Jurkat, Clone E6-1 (cell line): ENCODE results near the gene STXBP3.
A peak's percentile ranks its signal among the peaks of the same experiment; 100 is the strongest.
"Not testable (repeated sequence)": the region's sequence is repeated elsewhere in the genome, so short reads cannot be mapped to it uniquely, and the experiment has no call there.

Experiments used
- DNase-seq: peaks from one replicate; pipeline ENCODE4 v3.0.0-alpha.2; 2011; ENCODE audit warnings: low read depth, low spot score
- H3K4me3 ChIP-seq: 2 replicates; pipeline ENCODE4 v1.5.1; 2011; ENCODE audit warnings: mild to moderate bottlenecking, low read length, control low read depth, moderate library complexity

The STXBP3 gene

DNA sequence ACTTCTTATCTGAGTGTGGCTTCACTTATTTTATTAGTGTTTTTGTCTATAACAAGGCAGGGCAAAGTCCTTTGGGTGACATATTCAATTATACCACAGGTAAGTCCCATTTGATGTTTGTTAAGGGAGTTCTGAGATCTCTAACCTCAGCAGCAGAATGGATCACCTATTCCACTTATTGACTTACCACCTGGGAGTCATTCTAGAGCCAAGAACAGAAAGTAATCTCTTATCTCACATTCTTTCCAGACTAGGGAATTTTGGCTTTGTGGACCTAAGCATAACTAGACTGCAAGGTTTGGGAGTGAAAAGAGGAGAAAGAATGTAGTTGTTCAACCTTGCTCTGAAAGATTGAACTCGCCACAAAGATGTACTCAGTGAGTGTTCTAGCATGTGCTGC, 20.6 kb upstream of the STXBP3 start:
- no peak for DNase-seq
- H3K4me3 ChIP-seq = no peak overlapping the region

DNA sequence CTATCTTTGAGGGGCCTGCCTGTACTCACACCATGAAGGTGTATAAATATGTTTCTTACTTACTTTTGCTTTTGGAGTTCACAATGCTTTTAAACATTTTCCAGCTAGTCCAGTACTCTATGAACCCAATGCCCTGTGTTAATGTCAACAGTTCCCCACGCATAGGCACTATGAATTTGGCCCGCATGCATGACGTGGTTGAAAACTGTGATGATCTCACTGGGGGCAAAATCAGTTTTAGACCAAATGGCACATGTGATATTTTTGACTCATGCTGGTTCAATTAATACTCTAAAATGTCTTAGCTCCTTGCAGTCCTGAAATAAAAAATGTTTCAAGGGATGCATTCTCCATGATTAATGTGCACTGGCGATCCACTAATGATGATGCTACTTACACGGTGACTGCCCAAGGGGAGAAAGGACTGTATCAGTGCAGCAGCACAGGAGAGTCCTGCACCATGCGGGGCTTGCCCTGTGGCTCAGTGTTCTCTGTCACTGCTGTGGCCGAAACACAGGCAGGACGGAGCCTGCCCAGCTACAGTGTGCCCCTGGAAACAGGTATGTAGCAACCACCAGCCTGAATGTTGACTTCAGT, 18.0 kb upstream of the STXBP3 start:
- DNase-seq = no peak

DNA sequence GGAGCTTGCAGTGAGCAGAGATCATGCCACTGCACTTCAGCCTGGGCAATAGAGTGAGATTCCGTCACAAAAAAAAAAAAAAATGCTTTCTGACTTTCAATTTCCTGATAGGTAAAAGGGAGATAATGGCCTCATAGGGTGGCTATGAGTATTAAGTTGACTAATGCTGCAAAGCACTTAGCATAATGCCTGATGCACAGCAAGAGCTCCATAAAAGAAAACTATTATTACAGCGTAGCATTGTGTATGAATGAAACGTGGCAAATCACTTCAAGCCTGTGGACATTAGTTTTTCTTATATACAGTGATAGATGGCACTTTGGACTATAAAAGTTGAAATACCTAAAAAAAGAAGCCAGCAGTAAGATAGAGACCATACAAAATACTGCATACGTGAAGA, 17.0 kb upstream of the STXBP3 start:
- no peak for DNase-seq
- H3K4me3 ChIP-seq = no peak overlapping the region

More for the DNA sequence above, 18.0 kb upstream of the STXBP3 start:
- H3K4me3 ChIP-seq = no peak overlapping the region

DNA sequence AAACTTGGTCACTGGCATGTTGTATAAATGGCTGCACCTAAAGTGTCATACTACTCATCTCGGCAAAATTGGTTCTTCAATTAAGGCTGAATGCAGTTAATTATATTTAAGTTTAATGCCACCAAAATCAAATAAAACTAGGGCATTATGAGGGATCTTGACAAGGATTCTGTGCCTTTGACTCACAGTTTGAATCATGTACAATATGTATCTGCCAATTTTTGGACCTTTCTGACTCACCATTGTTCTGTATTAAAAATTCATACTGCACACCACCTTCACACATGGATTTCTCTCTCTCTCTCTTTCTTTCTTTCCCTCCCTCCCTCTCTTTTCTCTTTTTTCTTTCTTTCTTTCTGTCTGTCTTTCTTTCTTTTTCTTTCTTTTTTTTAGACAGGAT, 14.1 kb upstream of the STXBP3 start:
- DNase-seq = no peak
- no peak overlapping the region for H3K4me3 ChIP-seq

DNA sequence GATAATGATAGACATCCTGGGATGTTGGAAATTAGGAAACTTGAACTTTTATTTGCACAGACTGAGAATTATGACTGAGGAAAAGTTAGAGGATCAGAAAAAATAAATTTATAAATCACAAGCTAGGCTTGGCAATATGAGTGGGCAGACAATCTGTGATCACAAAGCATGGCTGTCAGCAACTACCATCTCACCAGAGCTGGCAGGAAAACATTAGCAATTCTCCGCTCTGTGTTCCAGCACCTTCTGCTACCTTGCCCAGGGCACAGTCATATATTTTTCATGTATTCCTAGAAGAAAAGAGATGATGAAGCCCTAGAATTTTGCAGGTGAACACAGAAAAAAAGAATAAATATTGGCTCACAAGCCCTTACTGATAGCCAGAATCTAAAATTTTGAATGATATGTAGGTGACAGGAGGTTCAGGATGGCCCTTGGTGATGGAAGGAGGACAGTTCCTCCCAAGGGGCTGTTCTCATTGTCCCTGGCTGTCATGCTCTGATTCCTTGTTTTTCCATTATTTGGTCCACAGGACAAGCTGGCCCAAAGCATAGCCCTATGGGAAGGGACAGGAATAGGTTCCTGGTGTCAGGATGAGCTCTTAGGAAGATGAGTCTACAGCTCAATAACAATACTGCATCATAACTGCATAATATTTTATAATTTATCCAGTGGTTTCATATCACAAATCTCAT, 12.2 kb upstream of the STXBP3 start:
- no peak for DNase-seq
- H3K4me3 ChIP-seq = no peak overlapping the region

DNA sequence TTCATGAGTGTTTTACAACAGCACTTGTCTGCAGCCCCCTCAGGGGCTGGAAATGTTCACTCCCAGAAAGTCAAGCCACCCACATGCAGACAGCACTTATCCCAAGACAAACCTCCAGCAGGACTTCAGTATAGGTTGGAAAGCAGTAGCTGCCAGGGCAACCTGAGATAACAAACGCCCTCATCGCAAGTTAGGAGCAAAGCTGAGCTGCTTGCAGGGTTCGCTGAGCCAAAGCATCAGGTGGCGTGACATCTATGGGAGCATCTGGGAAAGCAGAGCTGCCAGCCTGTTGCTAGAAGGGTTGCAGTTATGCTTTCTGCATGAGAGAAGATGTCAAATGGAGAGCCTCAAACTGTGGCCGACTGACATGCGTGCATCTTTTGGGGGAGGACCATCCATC, 4.2 kb upstream of the STXBP3 start:
- no peak for DNase-seq
- H3K4me3 ChIP-seq = no peak overlapping the region

DNA sequence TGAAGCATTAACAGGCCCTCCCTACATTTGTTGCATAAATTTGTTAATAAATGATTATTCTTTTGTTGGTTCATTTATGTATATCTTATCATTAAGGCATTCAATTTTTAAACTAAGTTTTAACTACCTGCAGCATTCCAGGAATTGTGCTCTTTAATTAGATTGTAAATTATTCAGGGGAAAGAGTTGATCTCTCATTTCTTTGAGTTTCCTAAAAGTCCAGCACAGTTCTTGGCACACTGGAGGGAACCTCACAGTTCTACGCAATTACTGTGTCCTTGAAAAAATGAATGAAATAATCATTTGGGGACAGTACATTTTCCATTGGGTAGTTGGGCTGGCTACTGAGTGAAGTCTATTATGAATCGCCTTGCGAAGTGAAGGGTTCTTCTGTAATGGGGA, 493 bp upstream of the STXBP3 start:
- H3K4me3 ChIP-seq = no peak overlapping the region
- no peak for DNase-seq

DNA sequence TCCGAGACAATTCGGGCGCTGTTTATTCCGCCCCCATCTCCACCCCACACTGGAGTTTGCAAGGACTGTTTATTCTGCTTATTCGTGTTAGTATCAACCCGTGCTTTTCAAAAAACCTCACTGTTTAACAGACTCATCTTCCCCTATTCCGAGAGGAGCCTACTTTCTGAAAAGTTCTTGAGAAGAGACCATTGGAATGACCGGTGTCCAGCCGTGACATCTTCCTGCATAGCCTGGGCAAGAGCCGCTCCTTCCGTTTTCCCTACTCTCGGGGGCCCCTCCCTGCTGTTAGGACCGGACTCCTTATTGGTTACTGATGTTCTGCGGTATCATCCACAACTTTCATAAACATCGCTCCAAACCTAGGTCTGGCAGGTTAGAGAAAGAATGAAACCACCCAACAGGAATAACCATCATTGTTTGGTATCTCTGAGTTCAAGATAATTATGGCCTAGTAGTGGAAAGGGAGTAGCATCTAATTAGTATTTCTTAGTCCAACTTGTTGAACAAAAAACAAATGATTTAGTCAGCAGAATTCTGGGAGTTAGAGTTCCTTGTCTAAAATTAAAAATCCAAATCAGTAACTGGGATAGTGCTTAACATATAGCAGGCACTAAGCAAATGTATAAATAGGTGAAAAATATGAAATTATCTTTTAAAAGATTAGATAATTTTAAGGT, 837 bp downstream of the STXBP3 start:
- peak overlapping the region; percentile 85 for H3K4me3 ChIP-seq
- DNase-seq = peak; percentile 37

DNA sequence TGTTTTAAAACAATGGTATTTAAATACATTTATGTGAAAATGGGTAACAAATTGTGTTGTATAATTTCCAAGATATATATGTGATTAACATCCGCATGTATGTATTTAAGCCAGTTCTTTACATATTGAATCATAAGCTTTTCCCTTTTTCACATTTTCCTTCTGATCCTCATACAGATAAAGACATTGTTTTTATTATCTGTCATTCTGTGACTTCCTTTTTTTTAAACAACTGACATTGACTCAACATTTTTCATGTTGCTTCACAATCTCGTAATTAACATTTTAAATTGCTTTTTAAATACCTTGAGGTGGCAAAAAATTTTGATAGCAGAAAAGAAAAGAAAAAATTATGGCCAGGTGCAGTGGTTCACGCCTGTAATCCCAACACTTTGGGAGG, 1.4 kb downstream of the STXBP3 start:
- DNase-seq = no peak
- H3K4me3 ChIP-seq = no peak overlapping the region

DNA sequence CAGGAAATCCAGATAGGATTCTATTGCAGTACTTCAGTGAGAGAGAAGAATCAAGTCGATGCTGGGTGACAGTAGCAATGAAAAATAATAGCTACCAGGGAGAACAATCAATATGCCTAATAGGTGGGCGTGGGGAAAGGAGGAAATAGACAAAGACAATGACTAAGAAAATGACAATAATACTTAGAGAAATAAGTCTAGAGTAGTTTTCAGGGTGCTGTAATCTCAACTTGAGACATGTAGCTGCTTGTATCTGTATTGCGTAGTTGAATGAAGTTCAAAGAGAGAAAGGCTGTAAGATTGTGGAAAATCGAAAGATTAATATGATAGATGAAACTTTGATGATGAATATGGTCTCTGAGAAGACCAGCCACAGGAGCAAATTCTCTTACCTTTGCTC, 2.6 kb downstream of the STXBP3 start:
- H3K4me3 ChIP-seq = no peak overlapping the region
- no peak for DNase-seq

DNA sequence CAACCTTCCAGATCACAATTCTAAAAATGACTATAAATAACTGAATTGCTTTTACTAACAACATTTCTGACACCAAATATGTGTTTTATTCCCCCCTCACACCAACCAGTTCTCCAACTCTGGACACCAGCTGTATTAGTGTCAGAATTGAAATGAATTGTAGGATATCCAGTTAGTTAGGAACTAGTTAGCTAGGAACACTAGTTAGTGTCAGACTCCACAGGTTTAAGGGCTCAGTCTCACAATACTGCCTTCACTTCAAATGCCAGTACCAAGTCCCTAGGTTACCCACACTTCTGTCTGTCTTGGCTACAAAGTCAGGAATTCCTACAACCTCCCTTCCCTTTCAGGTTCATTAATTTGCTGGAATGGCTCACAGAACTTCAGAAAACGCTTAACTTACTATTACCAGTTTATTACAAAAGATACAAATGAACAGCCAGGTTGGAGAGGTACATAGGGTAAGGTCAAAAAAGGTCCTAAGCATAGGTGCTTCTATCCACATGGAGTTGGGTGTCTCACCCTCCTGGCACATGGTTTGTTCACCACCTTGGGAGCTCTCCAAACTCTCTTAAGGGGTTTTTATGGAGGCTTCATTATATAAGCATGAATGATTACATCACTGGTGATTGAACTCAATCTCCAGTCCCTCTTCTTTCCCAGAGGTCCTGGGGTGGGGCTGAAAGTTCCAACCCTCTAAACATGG, 4.2 kb downstream of the STXBP3 start:
- no peak overlapping the region for H3K4me3 ChIP-seq
- DNase-seq = no peak

DNA sequence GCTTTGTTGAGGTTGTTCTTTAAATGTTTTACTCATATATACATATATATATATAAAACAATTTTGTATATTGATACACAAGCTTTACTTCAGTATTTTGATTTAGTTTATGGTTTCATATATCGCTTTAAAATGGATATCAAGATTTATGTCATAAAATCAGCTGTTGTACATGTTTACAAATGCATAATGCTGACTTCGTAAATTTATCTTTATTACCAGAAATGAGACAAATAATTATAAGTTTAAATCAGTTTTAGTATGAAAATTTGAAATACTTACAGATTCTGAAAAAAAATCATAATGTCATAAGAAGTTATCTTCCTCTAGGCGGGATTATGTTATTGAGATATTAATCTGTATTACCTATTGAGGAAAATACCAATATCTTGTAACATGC, 6.9 kb downstream of the STXBP3 start:
- no peak overlapping the region for H3K4me3 ChIP-seq
- DNase-seq = no peak

DNA sequence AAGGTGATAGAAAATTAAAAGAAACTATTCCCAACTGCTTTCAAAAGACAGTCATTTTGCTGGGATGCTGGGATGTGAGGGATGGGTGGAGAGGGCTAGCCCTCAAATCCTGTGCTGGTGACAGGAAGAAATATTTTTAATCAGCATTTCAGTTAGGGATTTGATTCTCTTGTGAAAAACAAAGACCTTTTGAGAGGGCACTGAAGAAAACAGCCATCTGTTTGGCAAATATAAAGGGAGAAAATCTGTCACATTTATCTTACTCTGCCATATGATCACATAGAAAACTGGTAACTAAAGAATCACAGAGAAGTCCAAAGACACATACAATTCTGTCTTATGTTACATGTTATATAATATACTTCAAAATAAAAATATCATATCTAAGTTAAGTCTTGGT, 12.3 kb downstream of the STXBP3 start:
- H3K4me3 ChIP-seq = no peak overlapping the region
- no peak for DNase-seq

DNA sequence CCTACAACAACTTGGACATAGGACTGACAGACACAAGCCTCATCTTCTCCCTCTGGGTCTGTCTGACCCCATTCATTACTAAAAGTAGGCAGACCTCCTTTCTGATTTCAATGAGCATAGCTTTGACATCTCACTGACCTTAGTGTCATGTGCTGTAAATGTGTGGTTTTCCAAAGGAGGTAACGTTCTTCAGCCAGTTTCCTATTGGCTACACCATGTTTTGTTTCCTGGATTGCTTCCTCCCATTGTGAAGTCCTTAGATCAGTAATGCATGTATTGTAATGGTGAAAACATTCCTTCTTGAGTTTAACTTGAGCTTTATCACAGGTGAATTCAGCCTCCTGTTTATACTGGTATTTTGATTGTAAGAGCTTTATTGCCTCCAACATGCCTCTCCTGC, 20.6 kb downstream of the STXBP3 start:
- DNase-seq = no peak

DNA sequence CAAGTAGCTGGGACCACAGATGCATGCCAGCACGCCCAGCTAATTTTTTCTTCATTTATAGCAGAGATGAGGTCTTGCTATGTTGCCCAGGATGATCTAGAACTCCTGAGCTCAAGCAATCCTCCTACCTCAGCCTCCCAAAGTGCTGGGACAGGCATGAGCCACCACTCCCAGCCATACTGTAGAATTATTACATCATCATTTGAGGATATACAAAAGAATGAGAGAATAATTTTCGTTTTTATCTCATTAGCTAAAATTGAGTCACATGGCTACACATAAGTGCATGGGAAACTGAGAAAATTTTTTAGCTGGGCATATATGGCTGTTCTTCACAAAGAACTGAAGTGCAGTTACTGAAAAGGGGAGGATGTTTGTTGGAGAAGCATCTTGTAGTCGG, 21.2 kb downstream of the STXBP3 start:
- H3K4me3 ChIP-seq = no peak overlapping the region
- no peak for DNase-seq

More for the DNA sequence above, 20.6 kb downstream of the STXBP3 start:
- H3K4me3 ChIP-seq = no peak overlapping the region

DNA sequence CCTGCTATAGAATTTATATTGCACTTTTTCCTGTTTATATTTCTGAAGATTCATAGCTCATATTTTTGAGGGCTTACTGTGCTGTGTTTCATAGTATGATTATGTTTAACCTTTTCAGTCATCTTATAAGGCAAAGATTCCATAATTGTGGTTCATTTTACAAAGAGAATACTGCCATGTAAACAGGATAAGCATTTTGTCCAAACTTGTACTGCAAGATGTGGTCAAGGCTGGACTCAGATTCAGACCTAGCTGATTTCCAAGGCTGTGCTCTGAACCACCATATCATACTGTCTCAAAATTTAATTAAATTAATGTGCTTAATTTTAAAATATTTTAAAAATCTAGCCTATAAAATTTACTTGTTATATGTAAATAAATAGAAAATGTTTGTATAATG, 31.4 kb downstream of the STXBP3 start:
- no peak for DNase-seq
- no peak overlapping the region for H3K4me3 ChIP-seq

DNA sequence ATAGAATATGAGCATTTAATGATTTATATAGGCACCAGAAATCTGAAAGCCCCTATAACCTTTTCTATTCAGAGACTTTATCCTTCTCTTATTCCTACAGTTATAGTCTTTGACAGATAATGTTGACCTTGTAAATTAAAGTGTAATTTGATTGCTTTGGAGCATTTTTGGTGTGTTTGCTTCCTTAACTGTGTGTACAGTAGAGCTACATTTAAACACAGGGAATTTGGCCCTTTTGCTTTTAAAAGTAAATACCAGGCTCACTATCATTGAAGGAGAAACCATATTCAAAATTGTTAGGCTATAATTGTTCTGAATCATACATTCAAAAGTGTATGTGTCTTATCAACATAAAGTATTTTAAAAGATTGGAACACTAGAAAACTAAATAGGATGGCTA, 33.0 kb downstream of the STXBP3 start:
- no peak overlapping the region for H3K4me3 ChIP-seq
- no peak for DNase-seq

DNA sequence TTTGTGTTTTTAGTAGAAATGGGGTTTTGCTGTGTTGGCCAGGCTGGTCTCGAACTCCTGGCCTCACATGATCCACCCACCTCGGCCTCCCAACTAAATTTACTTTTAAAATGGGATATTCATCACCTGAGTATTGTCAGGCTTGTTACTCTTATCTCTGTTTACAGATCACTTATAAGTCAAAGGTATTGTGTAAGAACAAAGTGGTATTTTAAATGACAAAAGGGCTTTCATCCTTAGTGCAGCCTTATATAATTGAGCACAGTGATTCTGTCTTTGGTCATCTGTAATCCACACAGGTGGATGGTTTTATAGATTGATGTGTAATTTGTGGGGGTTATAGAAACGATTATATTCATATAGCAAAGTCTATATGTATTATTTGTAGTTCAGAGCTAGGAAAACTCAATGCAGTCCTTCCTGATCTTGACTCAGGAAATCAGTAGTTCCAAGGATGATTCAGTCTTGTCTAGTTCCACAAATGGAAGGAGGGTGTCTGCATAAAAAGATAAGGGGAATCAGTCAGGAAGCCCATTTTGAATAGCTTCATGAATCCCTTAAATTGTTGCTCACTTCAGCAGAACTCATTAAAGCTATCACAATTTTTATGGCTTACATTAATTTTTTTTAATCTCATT, 34.6 kb downstream of the STXBP3 start:
- DNase-seq = no peak
- H3K4me3 ChIP-seq = no peak overlapping the region

DNA sequence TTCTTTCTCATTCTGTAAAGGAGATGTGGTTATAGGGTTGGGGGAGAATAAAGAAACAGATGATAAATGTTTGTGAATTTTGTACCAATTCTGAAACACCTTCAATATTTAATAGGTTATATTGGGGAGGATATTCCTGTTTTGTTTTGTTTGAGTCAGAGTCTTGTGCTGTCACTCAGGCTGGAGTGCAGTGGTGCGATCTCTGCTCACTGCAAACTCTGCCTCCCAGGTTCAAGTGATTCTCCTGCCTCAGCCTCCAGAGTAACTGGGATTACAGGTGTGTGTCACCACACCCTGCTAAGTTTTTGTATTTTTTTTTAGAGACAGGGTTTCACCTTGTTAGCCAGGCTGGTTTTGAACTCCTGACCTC, 35.1 kb downstream of the STXBP3 start:
- DNase-seq, H3K4me3 ChIP-seq: not testable (repeated sequence)

DNA sequence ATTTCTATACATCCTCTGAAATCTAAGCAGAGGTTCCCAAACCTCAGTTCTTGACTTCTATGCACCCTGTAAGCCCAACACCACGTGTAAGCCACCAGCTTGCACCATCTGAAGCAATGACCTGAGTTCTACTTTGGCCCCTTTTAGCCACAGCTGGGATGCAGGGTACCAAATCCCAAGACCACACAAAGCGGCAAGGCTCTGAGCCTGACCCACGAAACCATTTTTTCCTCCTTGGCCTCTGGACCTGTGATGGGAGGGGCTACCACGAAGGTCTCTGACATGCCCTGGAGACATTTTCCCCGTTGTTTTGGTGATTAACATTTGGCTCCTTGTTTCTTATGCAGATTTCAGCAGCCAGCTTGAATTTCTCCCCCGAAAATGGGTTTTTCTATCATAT, 38.8 kb downstream of the STXBP3 start:
- no peak overlapping the region for H3K4me3 ChIP-seq
- DNase-seq = no peak
